Activated CD4-positive, alpha-beta T cell treated with anti-CD3 and anti-CD28 coated beads for 24 hours (primary cell): ENCODE data around the gene ABCB9.
"Not testable (repeated sequence)": the region's sequence is repeated elsewhere in the genome, so short reads cannot be mapped to it uniquely, and the experiment has no call there.

Experiments
- DNase-seq, 2 donors: peaks; one replicate each; pipeline ENCODE4 v3.0.0-alpha.2; 2020; ENCODE audit warnings: low read depth in 2 of 2

ABCB9 gene

DNA sequence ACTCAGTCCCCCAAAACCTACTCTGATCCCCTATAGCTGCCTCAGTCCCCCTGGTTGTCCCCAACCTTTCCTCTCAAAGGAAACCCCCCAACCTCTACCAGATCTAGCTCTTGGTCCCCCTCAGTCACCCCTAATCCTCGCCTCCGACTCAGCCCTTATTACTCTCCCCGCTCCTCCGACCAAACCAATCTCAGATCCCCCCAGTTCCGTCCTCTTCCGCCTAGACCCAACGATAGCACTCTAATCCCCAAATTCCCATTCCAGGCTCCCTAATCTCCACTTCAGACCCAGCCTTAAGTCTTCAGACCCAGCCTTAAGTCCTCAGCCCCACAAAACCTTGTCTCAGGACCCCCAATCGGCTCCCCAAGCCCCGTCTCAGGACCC lies 71.0 kb downstream of the ABCB9 start:
- DNase-seq, result no peak

DNA sequence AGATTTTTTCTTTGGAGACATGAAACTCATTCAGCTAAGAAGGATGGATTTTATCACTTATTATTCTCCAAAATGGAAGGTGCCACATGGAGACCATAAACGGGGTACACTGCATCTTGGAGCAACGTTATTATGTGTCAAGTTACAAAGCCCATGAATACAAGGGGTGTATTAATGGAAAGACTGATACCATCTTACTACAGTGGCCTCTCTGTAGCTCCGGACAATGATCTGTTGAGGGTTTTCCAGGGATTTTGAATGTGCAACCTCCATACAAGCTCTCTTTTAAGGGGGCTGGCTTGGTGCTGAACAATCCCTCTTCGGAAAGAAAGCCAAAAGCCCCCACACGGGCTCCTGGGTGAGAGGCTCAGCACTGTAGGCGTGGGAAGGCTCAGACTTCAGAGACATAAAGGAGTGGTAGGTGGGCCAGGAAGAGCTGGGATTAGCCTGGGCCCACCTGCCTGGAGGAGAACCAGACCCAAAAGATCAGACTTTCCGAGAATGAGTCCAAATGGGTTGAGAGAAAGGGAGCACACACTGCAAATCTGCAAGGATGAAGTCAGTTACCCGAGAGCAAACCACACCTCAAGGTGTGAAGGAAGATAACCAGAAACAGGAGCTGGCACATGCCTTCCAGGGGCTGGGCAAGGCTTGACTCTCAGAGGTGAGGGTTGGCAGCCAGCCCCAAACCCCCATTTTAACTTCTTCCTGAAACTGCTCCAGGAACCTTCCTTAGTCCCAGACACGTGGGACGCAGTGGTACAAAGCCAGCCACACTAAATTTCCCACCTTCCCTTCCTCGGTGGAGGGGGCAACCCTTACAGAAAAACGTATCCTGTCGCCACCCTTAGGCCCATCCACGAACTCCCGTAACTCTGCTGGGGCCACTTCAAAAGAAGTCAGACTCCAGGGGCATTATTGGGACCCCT lies 71.8 kb downstream of the ABCB9 start:
- DNase-seq, result no peak

DNA sequence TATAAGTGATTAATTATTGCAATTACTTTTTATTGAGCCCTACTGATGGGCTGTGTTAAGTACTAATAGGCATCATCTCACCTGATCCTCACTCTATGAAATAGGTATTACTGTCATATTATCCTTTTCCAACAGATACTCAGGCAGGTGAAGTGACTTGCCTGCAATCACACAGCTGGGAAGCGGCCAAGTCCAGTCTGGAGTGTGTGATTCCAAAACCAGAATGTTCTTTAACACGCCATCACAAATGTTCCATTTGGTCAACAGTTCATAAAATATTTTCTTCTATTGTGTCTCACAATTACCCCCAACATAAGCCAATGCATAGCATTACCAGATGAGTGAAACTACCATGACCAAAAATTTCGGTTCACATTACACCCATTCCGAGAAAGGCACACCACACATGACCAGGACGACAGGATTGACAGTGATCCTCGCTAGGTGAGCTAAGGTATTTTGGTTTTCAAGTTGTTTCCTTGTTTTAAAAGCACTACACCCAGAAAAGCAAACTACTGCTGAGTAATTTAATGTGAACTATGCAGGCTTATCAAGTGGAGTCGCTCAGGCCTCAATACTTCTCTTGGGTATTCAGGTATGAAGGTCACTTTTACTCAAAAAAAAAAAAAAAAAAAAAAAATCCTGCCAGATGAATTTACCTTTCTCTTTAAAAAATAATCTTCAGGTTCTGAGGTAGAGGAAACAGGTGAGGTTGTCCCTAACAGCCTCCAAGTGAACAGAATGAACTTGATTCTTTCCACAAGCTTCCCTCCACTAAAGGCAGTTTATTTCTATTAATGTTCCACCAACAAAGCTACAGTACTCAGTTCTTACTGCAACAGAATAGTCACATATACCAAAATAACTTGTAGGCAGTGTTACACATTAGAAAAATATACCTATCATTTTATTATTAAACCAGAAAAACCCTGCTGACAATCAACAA lies 72.8 kb downstream of the ABCB9 start:
- no peak for DNase-seq

DNA sequence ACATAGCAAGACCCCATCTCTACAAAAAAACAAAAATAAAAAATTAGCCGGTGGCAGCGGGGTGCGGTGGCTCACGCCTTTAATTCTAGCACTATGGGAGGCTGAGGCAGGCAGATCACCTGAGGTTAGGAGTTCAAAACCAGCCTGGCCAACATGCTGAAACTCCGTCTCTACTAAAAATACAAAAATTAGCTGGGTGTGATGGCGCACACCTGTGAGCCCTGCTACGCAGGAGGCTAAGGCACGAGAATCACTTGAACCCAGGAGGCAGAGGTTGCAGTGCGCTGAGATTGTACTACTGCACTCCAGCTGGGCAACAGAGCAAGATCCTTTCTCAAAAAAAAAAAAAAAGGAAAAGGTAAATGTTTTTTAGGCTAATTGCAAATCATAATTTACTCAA lies 73.5 kb downstream of the ABCB9 start:
- not testable (repeated sequence) for DNase-seq

DNA sequence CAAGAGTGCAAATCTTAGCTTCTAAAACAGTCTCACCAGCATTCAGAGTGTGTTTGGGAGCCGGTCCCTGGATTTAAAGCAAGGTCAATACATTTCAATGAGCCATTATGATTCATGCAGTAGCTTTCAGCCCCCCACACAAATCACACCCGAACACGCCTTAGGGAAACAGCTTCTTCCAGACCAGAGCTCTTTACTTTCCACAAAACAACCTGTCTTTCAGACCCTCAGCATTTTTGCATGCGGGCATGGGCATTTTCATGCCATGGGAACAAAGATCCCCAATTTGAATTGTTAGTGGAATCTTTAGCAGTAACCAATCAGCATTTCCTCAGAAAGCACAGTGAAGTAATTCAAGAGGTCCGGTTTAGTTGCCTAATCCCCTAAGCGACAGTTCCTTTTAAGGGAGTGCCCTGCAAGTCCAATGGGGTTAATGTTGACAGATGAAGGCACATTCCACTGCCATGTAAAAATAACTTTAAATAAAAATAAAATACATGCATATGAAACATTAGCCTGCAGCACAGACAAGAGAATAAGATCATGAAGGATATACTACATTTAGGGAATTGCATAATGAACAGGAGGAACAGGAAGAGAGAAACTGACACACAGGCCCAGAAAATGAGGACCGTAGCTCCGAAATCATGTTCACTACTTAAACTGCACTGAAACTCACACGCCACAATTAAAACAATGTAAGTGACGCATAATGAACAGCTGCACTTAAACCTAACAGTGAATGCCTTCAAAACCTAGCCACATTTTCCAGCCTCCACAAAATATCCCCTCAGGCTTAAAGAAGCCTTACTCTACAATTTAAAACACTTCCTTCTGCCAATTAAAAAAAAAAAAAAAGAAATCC lies 74.4 kb downstream of the ABCB9 start:
- no peak for DNase-seq

DNA sequence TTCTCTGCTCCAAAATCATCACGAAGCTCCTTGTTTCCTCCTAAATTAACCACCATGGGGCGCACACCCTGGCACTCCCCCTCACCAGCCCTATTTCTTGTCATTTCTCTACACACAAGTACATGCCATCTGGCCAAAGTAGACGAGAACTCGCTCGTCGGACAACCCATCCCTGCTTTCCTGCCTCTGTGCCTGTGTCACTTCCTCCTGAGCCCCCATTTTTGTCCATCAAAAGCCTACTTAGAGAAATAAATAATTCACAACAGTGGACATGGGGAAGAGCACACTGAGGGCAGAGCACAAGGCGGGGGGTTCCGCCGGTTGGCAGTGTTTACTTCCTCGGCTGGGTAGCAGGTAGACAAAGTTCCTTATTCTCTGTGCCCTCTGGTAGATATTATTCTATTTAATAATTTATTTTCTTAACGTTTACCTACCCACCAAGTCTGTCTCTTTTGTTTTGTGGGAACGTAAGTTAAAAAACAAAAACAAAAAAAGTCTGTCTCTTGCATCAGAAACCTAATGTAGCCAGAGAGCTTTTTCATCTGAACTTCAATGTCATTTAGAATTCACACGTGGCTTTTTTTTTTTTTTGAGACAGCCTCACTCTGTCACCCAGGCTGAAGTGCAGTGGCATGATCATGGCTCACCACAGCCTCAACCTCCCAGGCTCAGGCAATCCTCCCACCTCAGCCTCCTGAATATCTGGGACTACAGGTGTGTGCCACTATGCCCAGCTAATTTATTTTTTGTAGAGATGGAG lies 76.3 kb downstream of the ABCB9 start:
- no peak for DNase-seq

DNA sequence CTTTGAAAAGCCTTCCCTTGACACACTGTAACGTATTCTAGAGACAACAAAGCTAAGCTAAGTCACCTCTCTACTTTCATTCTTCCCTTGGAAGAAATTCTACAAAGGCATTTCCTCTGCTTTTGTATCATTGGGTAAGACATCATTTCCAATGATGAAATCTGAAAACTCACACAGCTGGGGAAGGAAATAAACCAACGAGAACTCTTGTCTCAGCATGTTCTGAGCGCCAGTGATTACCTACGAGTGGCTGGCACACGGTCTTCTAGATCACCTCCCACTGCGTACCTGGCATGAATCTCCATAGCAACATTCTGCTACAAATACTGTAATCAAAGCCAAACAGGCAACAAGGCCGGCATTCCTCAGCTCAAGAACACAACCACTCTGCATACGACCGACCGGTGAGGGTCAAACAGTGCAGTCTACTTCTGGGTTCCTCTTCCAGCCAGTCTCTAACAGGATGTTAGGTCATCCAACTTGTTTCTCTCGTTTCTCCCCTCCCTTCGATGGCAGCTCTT lies 78.0 kb downstream of the ABCB9 start:
- no peak for DNase-seq

DNA sequence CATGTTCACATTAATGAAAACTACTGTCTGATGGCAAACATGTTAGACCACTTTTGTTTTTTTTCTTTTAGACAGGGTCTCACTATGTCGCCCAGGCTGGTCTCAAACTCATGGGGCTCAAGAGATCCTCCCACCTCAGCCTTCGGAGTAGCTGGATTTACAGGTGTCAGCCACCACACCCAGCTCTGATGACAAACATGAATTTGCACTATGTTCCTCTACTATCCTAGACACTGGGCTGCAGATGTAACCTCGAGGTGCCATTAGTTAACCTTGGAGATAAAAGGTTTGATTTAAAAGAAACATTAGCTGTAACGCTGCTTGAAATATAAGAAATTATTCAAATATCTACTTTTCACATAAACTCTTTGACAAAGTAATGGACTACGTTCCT lies 78.4 kb downstream of the ABCB9 start:
- DNase-seq, result no peak

DNA sequence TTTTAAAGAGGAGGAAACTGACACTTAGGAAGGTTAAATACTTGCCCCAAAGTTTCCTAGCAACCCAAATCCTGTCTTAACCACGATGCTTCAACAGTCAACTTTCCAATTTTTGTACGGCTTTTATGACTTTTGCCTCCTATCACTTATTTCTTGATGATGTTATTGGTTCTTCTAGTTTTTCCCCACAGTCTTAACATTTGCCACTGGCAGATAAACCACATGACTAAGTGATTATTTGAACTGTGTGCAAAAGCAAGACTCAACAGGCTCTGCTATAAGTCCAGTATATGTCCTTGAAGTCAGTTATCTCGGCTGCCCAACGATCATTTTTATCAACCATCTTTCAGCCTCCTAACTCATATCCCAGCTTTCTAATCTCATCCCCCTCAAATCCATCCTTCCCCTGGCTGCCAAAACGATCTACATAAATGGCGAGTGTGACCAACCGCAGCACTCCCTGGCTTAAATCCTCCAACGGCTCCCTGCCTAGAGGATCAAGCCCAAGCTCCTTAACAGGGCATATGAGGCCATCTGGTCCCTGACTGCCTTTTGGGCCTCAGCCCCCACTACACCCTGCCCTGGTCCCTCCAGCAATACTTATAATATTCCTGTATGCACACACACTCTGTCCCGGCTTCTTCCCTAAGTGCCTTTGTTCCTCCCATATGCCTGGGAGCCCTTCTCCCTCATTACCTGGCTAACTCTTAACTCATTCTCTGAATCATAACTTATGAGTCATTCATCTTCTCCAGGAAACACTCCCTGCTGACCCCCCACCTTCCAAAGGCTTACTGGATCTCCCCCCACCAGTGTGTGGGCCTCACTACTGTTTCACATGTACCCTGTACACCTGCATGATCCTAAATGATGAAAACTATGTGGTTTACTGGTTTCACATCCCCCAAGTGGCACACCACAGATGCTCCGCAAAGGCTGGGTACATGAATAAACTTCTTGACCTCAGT lies 79.1 kb downstream of the ABCB9 start:
- DNase-seq, result peak in 1 of 2 donors; percentile 30

DNA sequence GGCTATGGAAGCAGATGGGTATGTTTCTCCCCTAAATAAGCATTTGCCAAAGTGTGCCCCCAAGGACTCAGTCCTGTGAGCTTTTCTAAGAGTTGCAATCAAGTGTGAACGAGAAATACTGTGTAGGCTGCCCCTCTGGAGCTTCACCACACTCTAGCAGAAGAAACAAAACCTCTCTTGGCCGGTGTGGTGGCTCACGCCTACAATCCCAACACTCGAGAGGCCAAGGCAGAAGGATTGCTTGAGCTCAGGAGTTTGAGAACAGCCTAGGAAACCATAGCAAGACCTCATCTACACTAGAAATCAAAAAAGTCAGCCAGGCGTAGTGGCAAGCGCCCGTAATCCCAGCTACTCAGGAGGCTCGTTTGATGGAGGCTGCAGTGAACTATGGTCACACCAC lies 80.1 kb downstream of the ABCB9 start:
- no peak for DNase-seq

DNA sequence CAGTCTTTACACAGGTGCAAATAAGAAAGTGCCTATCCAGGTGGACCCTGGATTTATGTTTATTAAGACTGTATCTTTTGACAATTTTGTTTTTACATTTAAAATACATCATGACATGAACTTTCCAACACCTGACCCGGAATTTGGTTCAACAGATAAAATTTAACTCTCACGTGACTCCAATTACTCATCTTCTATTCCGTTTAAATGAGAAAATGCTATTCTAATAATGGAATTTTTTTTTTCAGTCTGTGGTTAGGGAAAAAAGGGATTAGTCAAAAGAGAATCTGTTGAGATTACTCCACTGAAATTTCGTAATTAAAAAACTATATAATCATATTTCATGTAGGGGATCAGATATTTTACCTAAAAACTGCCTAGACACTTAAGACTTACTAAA lies 81.4 kb downstream of the ABCB9 start:
- DNase-seq, result no peak

DNA sequence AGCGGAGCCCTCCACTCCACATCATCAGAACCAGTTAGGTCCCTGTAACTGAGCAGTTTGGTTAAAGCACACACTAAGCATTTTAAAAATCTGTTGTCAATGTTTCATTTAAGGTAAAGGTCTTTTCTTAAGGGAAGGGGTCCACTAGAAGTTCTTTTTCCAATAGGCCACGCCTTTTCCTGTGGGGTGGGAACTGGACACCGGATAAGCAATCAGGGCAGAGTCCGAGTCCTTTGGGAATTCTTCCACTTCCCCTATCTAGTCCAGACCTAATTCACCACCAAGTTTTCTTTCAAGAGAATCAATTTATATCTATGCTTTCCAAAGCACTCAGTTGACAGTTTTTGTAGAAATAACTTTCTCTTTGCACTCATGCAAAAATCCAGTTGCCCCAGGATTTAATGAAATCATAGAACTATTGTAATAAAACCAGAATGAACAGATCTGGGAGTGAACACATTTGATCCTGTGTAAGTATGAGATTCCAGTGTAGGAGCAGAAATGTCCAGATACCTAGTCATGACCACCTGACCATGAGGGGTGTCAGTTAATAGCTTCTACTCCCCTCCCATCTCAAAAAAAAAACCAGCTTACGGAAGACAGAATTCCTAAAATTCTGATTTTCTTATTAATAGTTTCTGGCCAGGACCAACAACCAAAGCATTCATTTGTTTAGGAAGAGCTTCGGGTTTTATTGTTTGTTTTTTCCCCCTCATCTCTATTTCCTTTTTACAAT lies 82.0 kb downstream of the ABCB9 start:
- no peak for DNase-seq

DNA sequence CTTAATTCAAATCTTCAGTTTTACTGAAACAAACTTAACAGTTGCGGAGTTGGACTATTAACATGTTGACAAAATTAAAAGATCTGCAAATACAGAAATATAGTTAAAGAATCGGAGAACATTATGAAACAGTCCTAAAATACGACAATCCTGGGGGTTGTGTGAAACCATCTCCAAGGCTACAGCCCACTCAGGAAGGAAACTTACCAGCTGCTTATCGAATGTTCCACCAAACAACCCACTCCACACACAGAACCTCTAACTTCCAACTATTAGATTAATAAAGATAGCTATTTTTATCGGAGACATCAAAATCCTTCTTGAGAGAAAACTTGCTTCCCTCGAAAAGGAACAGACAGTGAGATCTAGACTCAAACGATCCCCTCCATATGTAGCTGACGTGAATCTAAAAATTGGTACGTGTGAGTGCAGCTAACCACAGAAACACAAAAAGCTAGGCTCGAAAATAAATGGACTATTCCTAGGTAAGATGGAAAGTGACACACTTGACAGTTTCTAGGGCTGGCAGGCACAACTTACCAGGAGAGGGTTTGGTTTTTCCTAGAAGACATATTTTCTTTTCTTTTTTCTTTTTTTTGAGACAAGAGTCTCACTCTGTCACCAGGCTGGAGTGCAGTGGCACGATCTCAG lies 83.2 kb downstream of the ABCB9 start:
- DNase-seq, result no peak

DNA sequence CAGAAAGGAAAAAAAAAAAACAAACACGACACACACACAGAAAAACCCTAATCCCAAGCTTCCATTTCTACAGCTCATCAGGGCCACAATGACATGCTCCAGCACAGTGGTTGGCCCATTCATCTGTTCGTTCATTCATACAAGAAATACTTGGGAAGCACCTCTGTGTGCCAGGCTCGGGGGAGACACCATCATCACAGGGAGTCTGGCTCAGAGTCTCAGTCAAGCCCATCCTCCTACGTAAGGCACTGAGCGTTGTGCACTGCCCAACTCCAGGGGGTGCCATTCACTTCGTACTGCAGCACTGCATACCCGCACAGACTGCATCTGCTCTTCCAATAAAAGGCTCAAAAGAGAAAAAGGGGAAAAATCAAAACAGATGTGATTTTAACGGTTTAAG lies 85.6 kb downstream of the ABCB9 start:
- DNase-seq, result no peak

DNA sequence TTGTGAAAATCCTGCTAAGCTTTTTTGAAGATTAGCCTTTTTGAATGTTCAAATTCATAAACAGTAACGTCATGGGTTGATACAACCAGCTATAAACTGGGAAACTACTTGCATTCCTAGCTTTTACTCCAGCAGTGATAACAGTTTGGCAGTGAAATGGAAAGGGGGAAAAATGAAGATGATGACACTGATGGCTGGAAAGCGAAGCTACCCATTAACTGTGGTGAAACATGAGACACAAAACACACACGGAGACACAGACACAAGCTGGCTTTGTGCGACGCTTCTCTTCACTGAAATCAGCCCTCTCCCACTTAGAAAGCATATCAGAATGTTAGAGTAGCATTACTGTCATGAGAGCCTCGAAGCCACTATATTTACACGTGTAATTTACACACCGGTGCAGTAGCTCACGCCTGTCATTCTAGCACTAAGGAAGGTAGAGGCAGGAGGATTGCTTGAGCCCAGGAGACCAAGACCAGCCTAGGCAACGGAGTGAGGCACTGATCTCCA lies 86.1 kb downstream of the ABCB9 start:
- no peak for DNase-seq
